HepG2 (cell line): Measurements from ENCODE around the gene CDIP1. TPM values are rescaled to one million over a fixed set of nuclear protein-coding genes. Genes with fewer than 3 reads are reported as not detected.
A peak's percentile ranks its signal among the peaks of the same experiment; 100 is the strongest.

Source experiments
- ISL2 ChIP-seq: sonication (generic); formaldehyde crosslinking; IDR thresholded peaks from 2 replicates; pipeline ENCODE4 v1.5.0; 2020; ENCODE audit warnings: missing genetic modification reagents
- KDM5B ChIP-seq: sonication (generic); formaldehyde crosslinking; IDR thresholded peaks from 2 replicates; pipeline ENCODE4 v1.4.0; 2020; ENCODE audit warnings: missing genetic modification reagents, mild to moderate bottlenecking, borderline replicate concordance
- NFKBIZ ChIP-seq: IDR thresholded peaks from 2 replicates; pipeline ENCODE4 v1.6.1; 2018; ENCODE audit warnings: missing genetic modification reagents, missing compliant biosample characterization
- POLR2G ChIP-seq: fragments of 200-400 bp; formaldehyde crosslinking; IDR thresholded peaks from 2 replicates; pipeline ENCODE4 v1.6.1; 2018; ENCODE audit warnings: mild to moderate bottlenecking, low read depth, low read length, moderate library complexity
- RFX1 ChIP-seq: fragments of 450-650 bp; IDR thresholded peaks from 2 replicates; pipeline ENCODE4 v1.6.1; 2017
- RXRA ChIP-seq: sonication (generic); formaldehyde crosslinking; IDR thresholded peaks from 2 replicates; pipeline ENCODE4 v1.5.1; 2020; ENCODE audit warnings: missing genetic modification reagents
- SALL1 ChIP-seq: sonication (generic); formaldehyde crosslinking; IDR thresholded peaks from 2 replicates; pipeline ENCODE4 v1.8.0; 2022; ENCODE audit warnings: mild to moderate bottlenecking, missing genetic modification reagents
- SIN3A ChIP-seq: IDR thresholded peaks from 2 replicates; pipeline ENCODE4 v1.6.1; 2011; ENCODE audit warnings: low read depth, mild to moderate bottlenecking, control low read depth, low read length, borderline replicate concordance
- SRSF1 ChIP-seq: fragments of 200-400 bp; formaldehyde crosslinking; optimal IDR thresholded peaks from 2 replicates; pipeline ENCODE3; 2017; ENCODE audit warnings: mild to moderate bottlenecking, low read depth, low read length, moderate library complexity
- ZFY ChIP-seq: sonication (generic); formaldehyde crosslinking; IDR thresholded peaks from 2 replicates; pipeline ENCODE4 v1.4.0; 2020; ENCODE audit warnings: missing genetic modification reagents
- ZNF317 ChIP-seq: sonication (generic); formaldehyde crosslinking; IDR thresholded peaks from 2 replicates; pipeline ENCODE4 v1.5.0; 2020; ENCODE audit warnings: mild to moderate bottlenecking, missing genetic modification reagents
- ZNF44 ChIP-seq: sonication (generic); formaldehyde crosslinking; IDR thresholded peaks from 2 replicates; pipeline ENCODE4 v1.5.1; 2020; ENCODE audit warnings: mild to moderate bottlenecking, missing genetic modification reagents
- ZNF468 ChIP-seq: sonication (generic); formaldehyde crosslinking; IDR thresholded peaks from 2 replicates; pipeline ENCODE4 v1.8.0; 2022; ENCODE audit warnings: mild to moderate bottlenecking, moderate library complexity, missing genetic modification reagents
- ZSCAN31 ChIP-seq: sonication (generic); formaldehyde crosslinking; IDR thresholded peaks from 2 replicates; pipeline ENCODE4 v1.5.0; 2020; ENCODE audit warnings: low read depth, mild to moderate bottlenecking, missing genetic modification reagents
- polyA plus RNA-seq, 8 experiments: library from polyadenylated mRNA; depleted of rRNA in 3 of 8; stranded (reverse) in 7 of 8; unstranded in 1 of 8; fragments of >200 nt; fragmentation: Illumina TruSeq in 4 of 8; extraction: Trizol in 4 of 8; gene quantifications; 2 replicates each; pipeline versions ENCODE4 v1.2.1 to v1.2.3, GENCODE V29; 2011 to 2016; ENCODE audit warnings: low read depth in 4 of 8, missing spikeins in 1 of 8, mixed read lengths in 1 of 8; ENCODE audit not compliant: insufficient read depth in 1 of 8
- total RNA-seq, 5 experiments: library from RNA; depleted of rRNA; stranded (reverse); fragments of >200 nt; fragmentation: Illumina TruSeq; extraction: Trizol; gene quantifications; 2 replicates each; pipeline ENCODE4 v1.2.3, GENCODE V29; 2016; ENCODE audit warnings: low read depth in 1 of 5
- TF ChIP-seq, protein P1 (sequence below): sonication (generic); formaldehyde crosslinking; IDR thresholded peaks from 2 replicates; pipeline ENCODE4 v1.5.1; 2020; ENCODE audit warnings: mild to moderate bottlenecking, moderate library complexity, missing genetic modification reagents
- TF ChIP-seq, protein P2 (sequence below): IDR thresholded peaks from 2 replicates; pipeline ENCODE4 v1.6.1; 2016; ENCODE audit warnings: low read depth, control low read depth
- TF ChIP-seq, protein P3 (sequence below): sonication (generic); formaldehyde crosslinking; IDR thresholded peaks from 2 replicates; pipeline ENCODE4 v1.8.0; 2023; ENCODE audit warnings: mild to moderate bottlenecking, missing genetic modification reagents
- TF ChIP-seq, protein P4 (sequence below): IDR thresholded peaks from 2 replicates; pipeline ENCODE4 v1.6.1; 2016; ENCODE audit warnings: control low read depth
- TF ChIP-seq, protein P5 (sequence below): sonication (generic); formaldehyde crosslinking; IDR thresholded peaks from 2 replicates; pipeline ENCODE4 v1.8.1; 2022; ENCODE audit warnings: mild to moderate bottlenecking, missing genetic modification reagents
- TF ChIP-seq, protein P6 (sequence below): sonication (generic); formaldehyde crosslinking; IDR thresholded peaks from 2 replicates; pipeline ENCODE4 v1.4.0; 2020; ENCODE audit warnings: missing genetic modification reagents, mild to moderate bottlenecking, borderline replicate concordance

Gene CDIP1
- total and polyA plus RNA-seq, 2 of the 13 experiments (the other 11 are each of a cell fraction or from before 2014, with no cell fraction given): 31.2 to 56.7 TPM

DNA sequence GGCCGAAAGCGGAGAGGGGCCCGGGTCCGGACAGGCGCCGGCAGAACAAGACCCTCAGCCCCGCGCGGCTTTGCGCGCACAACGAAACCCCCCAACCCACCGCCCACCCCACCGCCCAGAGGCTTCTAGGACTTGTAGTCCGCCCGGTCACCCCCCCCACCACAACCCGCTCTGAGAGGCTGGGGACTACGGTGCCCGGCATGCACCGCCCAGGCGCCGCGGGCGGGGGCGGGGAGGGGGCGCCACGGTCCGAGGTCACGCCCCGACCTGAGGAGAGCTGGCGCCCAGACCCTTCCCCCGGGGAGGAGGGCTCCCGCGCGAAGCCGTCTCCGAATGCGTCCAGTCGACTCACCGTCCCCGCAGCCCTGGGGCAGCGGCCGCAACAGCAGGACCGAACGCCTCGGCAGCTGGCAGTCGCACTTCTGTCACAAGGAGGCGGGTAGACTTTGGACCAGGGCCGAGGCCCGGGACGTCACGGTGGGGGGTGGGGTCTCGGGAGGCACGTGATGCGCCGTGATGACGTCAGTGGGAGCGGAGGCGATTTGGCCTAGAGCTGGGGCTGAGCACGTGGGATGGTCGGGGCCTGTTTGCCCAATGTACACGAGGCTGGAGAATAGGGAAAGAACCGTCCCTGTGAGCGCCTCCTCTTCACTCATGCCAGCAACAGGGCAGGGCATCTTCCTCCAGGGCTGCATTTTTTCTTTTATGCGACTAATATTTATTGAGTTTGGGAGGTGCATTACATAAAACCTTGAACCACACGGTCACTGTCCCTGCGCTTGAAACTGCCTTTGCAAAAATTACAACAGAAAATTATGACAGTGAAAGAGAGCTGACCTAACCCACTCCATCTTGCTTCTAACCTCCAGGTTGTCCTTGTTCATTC, at the start of gene CDIP1 (continued):
- TF ChIP-seq, protein P1, sequence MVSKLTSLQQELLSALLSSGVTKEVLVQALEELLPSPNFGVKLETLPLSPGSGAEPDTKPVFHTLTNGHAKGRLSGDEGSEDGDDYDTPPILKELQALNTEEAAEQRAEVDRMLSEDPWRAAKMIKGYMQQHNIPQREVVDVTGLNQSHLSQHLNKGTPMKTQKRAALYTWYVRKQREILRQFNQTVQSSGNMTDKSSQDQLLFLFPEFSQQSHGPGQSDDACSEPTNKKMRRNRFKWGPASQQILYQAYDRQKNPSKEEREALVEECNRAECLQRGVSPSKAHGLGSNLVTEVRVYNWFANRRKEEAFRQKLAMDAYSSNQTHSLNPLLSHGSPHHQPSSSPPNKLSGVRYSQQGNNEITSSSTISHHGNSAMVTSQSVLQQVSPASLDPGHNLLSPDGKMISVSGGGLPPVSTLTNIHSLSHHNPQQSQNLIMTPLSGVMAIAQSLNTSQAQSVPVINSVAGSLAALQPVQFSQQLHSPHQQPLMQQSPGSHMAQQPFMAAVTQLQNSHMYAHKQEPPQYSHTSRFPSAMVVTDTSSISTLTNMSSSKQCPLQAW (CRISPR knock-in tag): peak; percentile 96
- TF ChIP-seq, protein P2, sequence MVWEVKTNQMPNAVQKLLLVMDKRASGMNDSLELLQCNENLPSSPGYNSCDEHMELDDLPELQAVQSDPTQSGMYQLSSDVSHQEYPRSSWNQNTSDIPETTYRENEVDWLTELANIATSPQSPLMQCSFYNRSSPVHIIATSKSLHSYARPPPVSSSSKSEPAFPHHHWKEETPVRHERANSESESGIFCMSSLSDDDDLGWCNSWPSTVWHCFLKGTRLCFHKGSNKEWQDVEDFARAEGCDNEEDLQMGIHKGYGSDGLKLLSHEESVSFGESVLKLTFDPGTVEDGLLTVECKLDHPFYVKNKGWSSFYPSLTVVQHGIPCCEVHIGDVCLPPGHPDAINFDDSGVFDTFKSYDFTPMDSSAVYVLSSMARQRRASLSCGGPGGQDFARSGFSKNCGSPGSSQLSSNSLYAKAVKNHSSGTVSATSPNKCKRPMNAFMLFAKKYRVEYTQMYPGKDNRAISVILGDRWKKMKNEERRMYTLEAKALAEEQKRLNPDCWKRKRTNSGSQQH (CRISPR knock-in tag): peak; percentile 98
- TF ChIP-seq ZNF44 (CRISPR knock-in tag): peak; percentile 99
- peak; percentile 84; the same call in 1 of the 2 replicates for TF ChIP-seq SIN3A
- no peak for TF ChIP-seq SRSF1
- TF ChIP-seq ZNF317 (CRISPR knock-in tag): peak; percentile 96
- peak; percentile 100 for TF ChIP-seq SALL1
- TF ChIP-seq, protein P3, sequence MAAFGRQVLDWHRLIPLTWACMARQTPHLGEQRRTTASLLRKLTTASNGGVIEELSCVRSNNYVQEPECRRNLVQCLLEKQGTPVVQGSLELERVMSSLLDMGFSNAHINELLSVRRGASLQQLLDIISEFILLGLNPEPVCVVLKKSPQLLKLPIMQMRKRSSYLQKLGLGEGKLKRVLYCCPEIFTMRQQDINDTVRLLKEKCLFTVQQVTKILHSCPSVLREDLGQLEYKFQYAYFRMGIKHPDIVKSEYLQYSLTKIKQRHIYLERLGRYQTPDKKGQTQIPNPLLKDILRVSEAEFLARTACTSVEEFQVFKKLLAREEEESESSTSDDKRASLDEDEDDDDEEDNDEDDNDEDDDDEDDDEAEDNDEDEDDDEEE: peak; percentile 99
- TF ChIP-seq, protein P4, sequence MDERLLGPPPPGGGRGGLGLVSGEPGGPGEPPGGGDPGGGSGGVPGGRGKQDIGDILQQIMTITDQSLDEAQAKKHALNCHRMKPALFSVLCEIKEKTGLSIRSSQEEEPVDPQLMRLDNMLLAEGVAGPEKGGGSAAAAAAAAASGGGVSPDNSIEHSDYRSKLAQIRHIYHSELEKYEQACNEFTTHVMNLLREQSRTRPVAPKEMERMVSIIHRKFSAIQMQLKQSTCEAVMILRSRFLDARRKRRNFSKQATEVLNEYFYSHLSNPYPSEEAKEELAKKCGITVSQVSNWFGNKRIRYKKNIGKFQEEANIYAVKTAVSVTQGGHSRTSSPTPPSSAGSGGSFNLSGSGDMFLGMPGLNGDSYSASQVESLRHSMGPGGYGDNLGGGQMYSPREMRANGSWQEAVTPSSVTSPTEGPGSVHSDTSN (CRISPR knock-in tag): no peak
- peak; percentile 100 for TF ChIP-seq KDM5B
- TF ChIP-seq, protein P5, sequence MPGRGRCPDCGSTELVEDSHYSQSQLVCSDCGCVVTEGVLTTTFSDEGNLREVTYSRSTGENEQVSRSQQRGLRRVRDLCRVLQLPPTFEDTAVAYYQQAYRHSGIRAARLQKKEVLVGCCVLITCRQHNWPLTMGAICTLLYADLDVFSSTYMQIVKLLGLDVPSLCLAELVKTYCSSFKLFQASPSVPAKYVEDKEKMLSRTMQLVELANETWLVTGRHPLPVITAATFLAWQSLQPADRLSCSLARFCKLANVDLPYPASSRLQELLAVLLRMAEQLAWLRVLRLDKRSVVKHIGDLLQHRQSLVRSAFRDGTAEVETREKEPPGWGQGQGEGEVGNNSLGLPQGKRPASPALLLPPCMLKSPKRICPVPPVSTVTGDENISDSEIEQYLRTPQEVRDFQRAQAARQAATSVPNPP (CRISPR knock-in tag): peak; percentile 100
- TF ChIP-seq, protein P6, sequence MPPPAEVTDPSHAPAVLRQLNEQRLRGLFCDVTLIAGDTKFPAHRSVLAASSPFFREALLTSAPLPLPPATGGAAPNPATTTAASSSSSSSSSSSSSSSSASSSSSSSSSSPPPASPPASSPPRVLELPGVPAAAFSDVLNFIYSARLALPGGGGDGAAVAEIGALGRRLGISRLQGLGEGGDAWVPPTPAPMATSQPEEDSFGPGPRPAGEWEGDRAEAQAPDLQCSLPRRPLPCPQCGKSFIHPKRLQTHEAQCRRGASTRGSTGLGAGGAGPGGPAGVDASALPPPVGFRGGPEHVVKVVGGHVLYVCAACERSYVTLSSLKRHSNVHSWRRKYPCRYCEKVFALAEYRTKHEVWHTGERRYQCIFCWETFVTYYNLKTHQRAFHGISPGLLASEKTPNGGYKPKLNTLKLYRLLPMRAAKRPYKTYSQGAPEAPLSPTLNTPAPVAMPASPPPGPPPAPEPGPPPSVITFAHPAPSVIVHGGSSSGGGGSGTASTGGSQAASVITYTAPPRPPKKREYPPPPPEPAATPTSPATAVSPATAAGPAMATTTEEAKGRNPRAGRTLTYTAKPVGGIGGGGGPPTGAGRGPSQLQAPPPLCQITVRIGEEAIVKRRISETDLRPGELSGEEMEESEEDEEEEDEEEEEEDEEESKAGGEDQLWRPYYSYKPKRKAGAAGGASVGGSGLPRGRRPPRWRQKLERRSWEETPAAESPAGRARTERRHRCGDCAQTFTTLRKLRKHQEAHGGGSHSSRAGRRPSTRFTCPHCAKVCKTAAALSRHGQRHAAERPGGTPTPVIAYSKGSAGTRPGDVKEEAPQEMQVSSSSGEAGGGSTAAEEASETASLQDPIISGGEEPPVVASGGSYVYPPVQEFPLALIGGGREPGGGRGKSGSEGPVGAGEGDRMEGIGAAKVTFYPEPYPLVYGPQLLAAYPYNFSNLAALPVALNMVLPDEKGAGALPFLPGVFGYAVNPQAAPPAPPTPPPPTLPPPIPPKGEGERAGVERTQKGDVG (CRISPR knock-in tag): peak; percentile 99
- TF ChIP-seq ZFY (CRISPR knock-in tag): peak; percentile 100
- peak; percentile 96 for TF ChIP-seq POLR2G
- TF ChIP-seq NFKBIZ (CRISPR knock-in tag): peak; percentile 98
- no peak for TF ChIP-seq RFX1
- TF ChIP-seq ZSCAN31 (CRISPR knock-in tag): peak; percentile 98
- TF ChIP-seq ISL2: peak; percentile 86
- TF ChIP-seq RXRA (CRISPR knock-in tag): peak; percentile 70; the same call in 1 of the 2 replicates
- TF ChIP-seq ZNF468 (CRISPR knock-in tag): peak; percentile 97; the same call in 1 of the 2 replicates
